Hepatocyte (in vitro differentiated cells): Measurements from ENCODE around the gene GBE1. TPM values are rescaled to one million over a fixed set of nuclear protein-coding genes. Genes with fewer than 3 reads are reported as not detected.

Experiments
- DNase-seq: peaks from one replicate; pipeline ENCODE4 v3.0.0-alpha.2; 2016; ENCODE audit warnings: low spot score
- H2AFZ ChIP-seq: fragments of 200-600 bp; sonication (generic); 2 replicates; pipeline ENCODE4 v1.6.0; 2016; ENCODE audit warnings: antibody characterized with exemption, mild to moderate bottlenecking
- H3K27ac ChIP-seq: fragments of 200-600 bp; sonication (generic); 2 replicates; pipeline ENCODE4 v1.5.1; 2016; ENCODE audit warnings: mild to moderate bottlenecking
- H3K27me3 ChIP-seq: fragments of 200-600 bp; sonication (generic); 2 replicates; pipeline ENCODE4 v1.6.1; 2016
- H3K36me3 ChIP-seq: fragments of 200-600 bp; sonication (generic); replicated peaks from 2 replicates; pipeline ENCODE4 v1.5.1; 2016; ENCODE audit warnings: low read depth; ENCODE audit not compliant: insufficient read depth
- H3K4me1 ChIP-seq: fragments of 200-600 bp; sonication (generic); 2 replicates; pipeline ENCODE4 v1.5.1; 2016; ENCODE audit warnings: mild to moderate bottlenecking, moderate library complexity; ENCODE audit not compliant: insufficient read depth
- H3K4me2 ChIP-seq: fragments of 200-600 bp; sonication (generic); 2 replicates; pipeline ENCODE4 v1.6.0; 2016
- H3K4me3 ChIP-seq: fragments of 200-600 bp; sonication (generic); 2 replicates; pipeline ENCODE4 v1.5.1; 2016; ENCODE audit warnings: mild to moderate bottlenecking
- H3K79me2 ChIP-seq: fragments of 200-600 bp; sonication (generic); 2 replicates; pipeline ENCODE4 v1.6.0; 2017; ENCODE audit warnings: mild to moderate bottlenecking
- H3K9me2 ChIP-seq: fragments of 200-600 bp; sonication (generic); replicated peaks from 2 replicates; pipeline ENCODE4 v1.6.0; 2017; ENCODE audit warnings: mild to moderate bottlenecking; ENCODE audit not compliant: insufficient read depth
- H3K9me3 ChIP-seq: fragments of 200-600 bp; sonication (generic); 2 replicates; pipeline ENCODE4 v1.5.1; 2016; ENCODE audit warnings: low read depth, mild to moderate bottlenecking
- H4K20me1 ChIP-seq: fragments of 200-600 bp; sonication (generic); 2 replicates; pipeline ENCODE4 v1.6.0; 2016; ENCODE audit warnings: mild to moderate bottlenecking; ENCODE audit not compliant: insufficient read depth, poor library complexity, severe bottlenecking
- EZH2 ChIP-seq: fragments of 200-600 bp; sonication (generic); IDR thresholded peaks from 2 replicates; pipeline ENCODE4 v1.6.1; 2016; ENCODE audit warnings: antibody characterized with exemption, mild to moderate bottlenecking, borderline replicate concordance
- EZH2phosphoT487 ChIP-seq: fragments of 200-600 bp; sonication (generic); IDR thresholded peaks from one replicate; pipeline ENCODE4 v1.6.1; 2018; ENCODE audit warnings: antibody characterized with exemption, mild to moderate bottlenecking, low read depth, moderate library complexity; ENCODE audit not compliant: unreplicated experiment, severe bottlenecking
- WGBS: methylation state at CpG from one replicate; pipeline ENCODE4 v1.1.6; 2016; ENCODE audit warnings: low lambda C conversion rate; ENCODE audit errors: missing lambda C conversion rate; 5-methylcytosine and 5-hydroxymethylcytosine counted together
- polyA plus RNA-seq: library from polyadenylated mRNA; unstranded; fragments of >200 nt; fragmentation: Nextera tagmentation; extraction: Ambion mirVana; gene quantifications from 2 replicates; pipeline ENCODE4 v1.2.1, GENCODE V29; 2016
- total RNA-seq: library from RNA; depleted of rRNA; stranded (reverse); fragments of >200 nt; gene quantifications from 2 replicates; pipeline ENCODE4 v1.2.3, GENCODE V29; 2014
- TF ChIP-seq, protein P1 (sequence below): fragments of 200-600 bp; sonication (generic); IDR thresholded peaks from 2 replicates; pipeline ENCODE4 v1.5.1; 2016; ENCODE audit warnings: antibody characterized with exemption, mild to moderate bottlenecking; ENCODE audit not compliant: poor library complexity

GBE1 gene
- total and polyA plus RNA-seq, 2 experiments from 2014 or later, result 15.6 to 25.8 TPM

DNA sequence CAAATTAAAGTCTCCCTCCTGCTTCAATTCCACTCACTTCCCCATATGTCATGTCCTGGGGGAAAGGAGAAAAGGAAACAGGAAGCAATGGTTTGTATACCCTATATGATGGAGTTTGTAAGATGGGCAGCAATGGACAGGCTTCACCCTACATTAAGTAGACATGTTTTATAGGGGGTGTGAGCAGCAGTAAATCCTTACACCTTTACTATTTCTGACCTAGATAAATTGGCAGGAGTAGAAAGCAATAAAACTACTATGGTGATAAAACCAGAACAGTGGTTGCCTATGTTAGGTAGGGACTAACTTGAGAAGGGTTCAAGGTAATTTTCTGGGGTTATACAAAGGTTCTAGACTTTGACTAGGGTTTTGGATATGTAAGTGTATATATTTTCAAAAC, 301.7 kb downstream of the GBE1 start:
- no peak for TF ChIP-seq EZH2phosphoT487
- no peaks in the 10 kb centered on the region for H4K20me1 ChIP-seq
- no peaks in the 10 kb centered on the region for H3K79me2 ChIP-seq
- no peaks in the 10 kb centered on the region for H3K4me1 ChIP-seq
- no peaks in the 10 kb centered on the region for H3K9me3 ChIP-seq
- no peak overlapping the region for H2AFZ ChIP-seq
- no peak overlapping the region for H3K4me3 ChIP-seq
- H3K36me3 ChIP-seq, result no peaks in the 10 kb centered on the region
- no peaks in the 10 kb centered on the region for H3K9me2 ChIP-seq
- H3K27me3 ChIP-seq, result no peaks in the 10 kb centered on the region
- H3K4me2 ChIP-seq, result no peak overlapping the region
- DNase-seq, result no peak
- H3K27ac ChIP-seq, result no peak overlapping the region

GRCh38 chr3:81452418-81452817, 309.0 kb downstream of the GBE1 start:
- H3K27ac ChIP-seq, result no peak overlapping the region
- no peaks in the 10 kb centered on the region for H4K20me1 ChIP-seq
- H3K79me2 ChIP-seq, result no peaks in the 10 kb centered on the region
- no peaks in the 10 kb centered on the region for H3K27me3 ChIP-seq
- H3K9me3 ChIP-seq, result no peaks in the 10 kb centered on the region
- H3K36me3 ChIP-seq, result no peaks in the 10 kb centered on the region
- H3K4me1 ChIP-seq, result no peaks in the 10 kb centered on the region
- no peak overlapping the region for H2AFZ ChIP-seq
- no peak overlapping the region for H3K4me3 ChIP-seq
- TF ChIP-seq EZH2phosphoT487 (no peak), EZH2 (no peak)
- TF ChIP-seq, protein P1, sequence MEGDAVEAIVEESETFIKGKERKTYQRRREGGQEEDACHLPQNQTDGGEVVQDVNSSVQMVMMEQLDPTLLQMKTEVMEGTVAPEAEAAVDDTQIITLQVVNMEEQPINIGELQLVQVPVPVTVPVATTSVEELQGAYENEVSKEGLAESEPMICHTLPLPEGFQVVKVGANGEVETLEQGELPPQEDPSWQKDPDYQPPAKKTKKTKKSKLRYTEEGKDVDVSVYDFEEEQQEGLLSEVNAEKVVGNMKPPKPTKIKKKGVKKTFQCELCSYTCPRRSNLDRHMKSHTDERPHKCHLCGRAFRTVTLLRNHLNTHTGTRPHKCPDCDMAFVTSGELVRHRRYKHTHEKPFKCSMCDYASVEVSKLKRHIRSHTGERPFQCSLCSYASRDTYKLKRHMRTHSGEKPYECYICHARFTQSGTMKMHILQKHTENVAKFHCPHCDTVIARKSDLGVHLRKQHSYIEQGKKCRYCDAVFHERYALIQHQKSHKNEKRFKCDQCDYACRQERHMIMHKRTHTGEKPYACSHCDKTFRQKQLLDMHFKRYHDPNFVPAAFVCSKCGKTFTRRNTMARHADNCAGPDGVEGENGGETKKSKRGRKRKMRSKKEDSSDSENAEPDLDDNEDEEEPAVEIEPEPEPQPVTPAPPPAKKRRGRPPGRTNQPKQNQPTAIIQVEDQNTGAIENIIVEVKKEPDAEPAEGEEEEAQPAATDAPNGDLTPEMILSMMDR, result no peak
- DNase-seq, result no peak
- H3K4me2 ChIP-seq, result no peak overlapping the region
- H3K9me2 ChIP-seq, result no peaks in the 10 kb centered on the region

DNA sequence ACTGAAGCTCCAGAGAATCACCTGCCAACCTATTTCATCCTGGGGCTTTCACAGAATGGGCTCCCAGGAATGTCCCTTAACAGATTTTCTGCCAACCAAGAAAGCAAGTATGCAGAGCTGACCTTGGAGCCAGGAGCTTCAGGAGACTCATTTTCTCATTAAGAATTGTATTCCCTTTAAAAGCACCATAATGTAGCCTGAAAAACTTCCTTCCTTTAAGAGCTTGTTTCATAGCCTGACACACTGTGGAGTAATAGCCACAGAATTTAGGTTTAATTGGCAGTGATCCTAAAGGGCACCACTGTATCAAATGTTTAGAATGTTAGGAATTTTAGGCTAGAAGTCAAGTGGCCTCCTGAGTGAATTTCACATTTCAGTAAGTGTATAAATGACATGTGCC, 309.8 kb downstream of the GBE1 start:
- DNase-seq, result no peak
- Histone ChIP-seq H3K79me2 (no peaks in the 10 kb centered on the region), H2AFZ (no peak overlapping the region), H3K36me3 (no peaks in the 10 kb centered on the region), H3K4me1 (no peaks in the 10 kb centered on the region), H3K9me3 (no peaks in the 10 kb centered on the region), H3K9me2 (no peaks in the 10 kb centered on the region), H3K27me3 (no peaks in the 10 kb centered on the region), H3K4me3 (no peak overlapping the region), H3K4me2 (no peak overlapping the region), H3K27ac (no peak overlapping the region), H4K20me1 (no peaks in the 10 kb centered on the region)
- no peak for TF ChIP-seq EZH2phosphoT487
- no peak for TF ChIP-seq EZH2
- TF ChIP-seq, protein P1, result no peak

DNA sequence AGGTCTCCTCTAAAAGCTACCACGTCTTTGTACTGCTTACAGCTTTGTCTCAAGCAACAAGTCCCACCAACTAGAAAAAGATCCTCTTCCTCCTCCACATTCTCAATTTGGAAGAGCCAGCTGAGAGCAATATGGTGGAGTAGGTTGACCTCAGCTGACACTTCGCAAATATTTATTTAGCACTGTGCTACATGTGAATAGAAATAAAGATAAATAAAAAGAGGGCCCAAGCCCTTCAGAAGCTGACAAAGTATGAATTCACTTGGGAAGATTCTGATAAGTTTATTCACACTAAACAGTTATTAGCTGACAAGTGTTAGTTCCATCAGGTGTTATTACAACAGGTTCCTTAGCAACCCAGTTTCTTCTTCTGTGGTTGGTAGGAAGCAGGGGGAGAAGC, 310.3 kb downstream of the GBE1 start:
- WGBS, result 83% methylated on average over 2 of the region's 2 CpGs
- no peak for TF ChIP-seq EZH2phosphoT487
- no peak for TF ChIP-seq EZH2
- TF ChIP-seq, protein P1, result no peak
- Histone ChIP-seq H2AFZ (no peak overlapping the region), H3K79me2 (no peaks in the 10 kb centered on the region), H3K27me3 (no peaks in the 10 kb centered on the region), H4K20me1 (no peaks in the 10 kb centered on the region), H3K9me3 (no peaks in the 10 kb centered on the region), H3K4me2 (no peak overlapping the region), H3K4me1 (no peaks in the 10 kb centered on the region), H3K36me3 (no peaks in the 10 kb centered on the region), H3K27ac (no peak overlapping the region), H3K4me3 (no peak overlapping the region), H3K9me2 (no peaks in the 10 kb centered on the region)
- DNase-seq, result no peak
